GM19397 (cell line): ENCODE results near the gene ACAP1.
A peak's percentile ranks its signal among the peaks of the same experiment; 100 is the strongest.

Experiments
- ATAC-seq: cut with Tn5 transposase; IDR thresholded peaks from one replicate; pipeline ENCODE4 v1.9.1; 2021; ENCODE audit warnings: mild to moderate bottlenecking, moderate library complexity; ENCODE audit not compliant: unreplicated experiment

ACAP1 gene

GRCh38 chr17:7336240-7337175 lies at the start of gene ACAP1:
Gene ACAP1 (plus strand): TSS chr17:7336529. CDS start chr17:7336735, 206 bp downstream.
- peak; percentile 67 for ATAC-seq

GRCh38 chr17:7289256-7290032 lies 46.9 kb upstream of the ACAP1 start:
- ATAC-seq = no peak

DNA sequence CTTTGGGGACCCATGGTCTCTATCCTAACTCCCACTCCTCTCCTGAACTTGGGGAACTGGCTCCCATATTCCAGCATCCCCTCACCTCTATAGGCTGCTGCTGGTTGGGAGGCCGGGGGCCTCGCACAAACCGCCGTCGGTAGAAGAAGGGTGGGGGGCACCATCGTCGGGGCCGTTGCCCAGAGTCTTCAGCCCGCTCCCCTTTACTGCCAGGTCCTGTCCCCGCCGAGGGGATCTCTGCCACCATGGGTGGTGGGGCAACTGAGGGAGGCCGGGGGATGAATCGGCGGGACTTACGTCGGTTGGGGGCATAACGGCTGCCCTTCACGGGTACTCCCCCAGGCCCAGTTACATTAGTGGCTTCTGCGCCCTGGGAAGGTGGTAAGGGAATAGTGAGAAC lies 46.2 kb upstream of the ACAP1 start:
- no peak for ATAC-seq

DNA sequence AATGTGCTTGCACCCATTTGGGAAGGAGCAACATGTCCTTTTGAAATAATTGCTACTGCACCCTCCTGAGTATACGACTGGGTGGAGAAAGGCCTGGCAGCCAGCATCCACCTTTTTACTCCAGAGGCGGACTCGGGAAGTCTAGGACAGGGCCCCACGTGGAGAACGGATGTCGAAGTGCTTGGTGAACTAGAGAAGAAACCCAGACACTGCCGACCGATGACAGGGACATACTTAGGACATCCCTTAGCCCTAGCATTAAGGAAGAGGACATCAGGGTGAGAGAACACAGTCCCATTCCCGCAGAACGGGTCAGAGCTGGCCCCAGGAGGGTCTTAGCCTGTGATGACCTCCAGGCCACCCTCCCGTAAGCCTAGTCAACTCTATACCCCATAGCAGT lies 45.6 kb upstream of the ACAP1 start:
- ATAC-seq = no peak

DNA sequence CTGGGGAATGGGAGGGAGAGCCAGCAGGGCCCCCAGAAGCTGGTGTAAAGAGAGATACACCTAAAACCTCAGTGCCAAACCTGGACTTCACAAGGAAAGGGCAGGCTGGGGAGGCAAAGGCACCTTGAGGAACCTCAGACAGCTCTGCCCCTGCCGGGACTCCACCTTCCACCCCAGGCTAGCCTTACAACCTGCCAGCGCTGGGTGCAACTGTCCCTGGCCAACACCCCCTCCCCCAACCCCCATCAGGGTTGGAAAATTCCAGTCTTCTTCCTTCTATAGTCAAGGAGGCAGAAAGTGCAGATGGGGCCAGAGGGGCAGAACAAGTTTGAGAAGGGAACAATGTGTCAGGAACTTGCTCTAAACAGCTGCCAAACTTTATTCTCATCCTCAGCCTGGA lies 44.1 kb upstream of the ACAP1 start:
- no peak for ATAC-seq

DNA sequence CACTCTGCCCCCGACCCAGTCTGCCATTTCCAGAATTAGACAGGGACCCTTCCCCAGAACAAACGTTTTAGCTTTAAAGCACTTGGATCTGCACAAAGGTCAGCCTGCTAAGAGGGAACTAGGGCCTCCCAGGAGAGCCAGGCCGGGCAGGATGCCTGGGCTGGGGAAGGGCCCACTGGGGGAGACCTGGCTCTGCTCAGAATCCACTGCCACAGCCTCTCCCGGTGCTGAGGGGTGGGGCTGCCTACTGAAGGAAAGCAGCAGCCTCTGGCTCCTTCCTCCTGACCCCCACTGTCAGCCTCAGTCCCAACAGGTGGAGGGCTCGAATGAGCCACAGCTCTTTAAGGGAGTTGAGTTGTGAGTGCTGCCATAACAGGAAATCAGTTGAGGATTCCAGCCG lies 43.6 kb upstream of the ACAP1 start:
- no peak for ATAC-seq

- no peak for ATAC-seq
These were observed 43.2 kb upstream of the ACAP1 start for GRCh38 chr17:7293159-7293558.

DNA sequence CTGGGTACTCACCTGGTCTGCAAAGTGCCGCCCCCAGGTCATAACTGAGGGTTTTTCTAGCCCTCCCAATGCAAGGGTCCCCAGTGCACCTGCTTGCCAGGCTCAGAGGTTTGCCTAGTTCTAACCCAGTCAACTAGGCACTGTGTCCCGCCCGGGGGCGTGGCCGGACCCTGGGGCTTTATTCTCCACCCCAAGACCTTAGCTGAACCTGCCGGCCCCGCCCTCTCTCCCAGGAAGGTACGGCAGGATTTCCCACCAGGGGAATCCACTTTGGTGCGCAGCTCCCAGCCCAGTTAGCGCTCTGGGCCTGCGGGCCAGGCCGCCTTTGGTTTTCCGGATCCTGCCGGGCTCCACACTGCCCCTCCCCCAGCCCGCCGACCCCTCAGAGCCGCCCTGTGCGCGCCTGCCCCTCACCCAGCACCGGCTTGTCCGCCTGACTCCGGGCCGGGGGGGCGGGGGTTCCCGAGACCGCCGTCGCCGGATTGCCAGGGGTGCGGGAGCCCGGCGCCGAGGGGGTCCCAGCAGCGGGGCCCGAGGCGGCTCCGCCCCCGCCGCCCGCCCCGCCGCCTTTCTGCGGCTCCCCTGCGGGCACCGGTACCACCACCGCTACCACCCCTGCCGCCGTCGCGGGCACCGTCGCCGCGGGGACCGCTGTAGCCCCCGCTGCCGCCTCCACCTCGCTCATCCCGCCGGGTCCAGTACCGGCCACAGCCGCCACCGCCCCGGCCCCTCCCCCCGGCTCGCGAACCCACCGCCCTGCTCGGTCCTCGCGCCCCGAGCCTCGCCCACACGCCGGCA lies 42.3 kb upstream of the ACAP1 start:
- no peak for ATAC-seq

GRCh38 chr17:7294614-7295153 lies 41.6 kb upstream of the ACAP1 start, which contains the start of gene YBX2:
Gene YBX2 (minus strand): TSS chr17:7294639. CDS start chr17:7294500, 139 bp downstream.
- ATAC-seq = no peak

- ATAC-seq = no peak
These were observed 40.8 kb upstream of the ACAP1 start for GRCh38 chr17:7295230-7296180.

DNA sequence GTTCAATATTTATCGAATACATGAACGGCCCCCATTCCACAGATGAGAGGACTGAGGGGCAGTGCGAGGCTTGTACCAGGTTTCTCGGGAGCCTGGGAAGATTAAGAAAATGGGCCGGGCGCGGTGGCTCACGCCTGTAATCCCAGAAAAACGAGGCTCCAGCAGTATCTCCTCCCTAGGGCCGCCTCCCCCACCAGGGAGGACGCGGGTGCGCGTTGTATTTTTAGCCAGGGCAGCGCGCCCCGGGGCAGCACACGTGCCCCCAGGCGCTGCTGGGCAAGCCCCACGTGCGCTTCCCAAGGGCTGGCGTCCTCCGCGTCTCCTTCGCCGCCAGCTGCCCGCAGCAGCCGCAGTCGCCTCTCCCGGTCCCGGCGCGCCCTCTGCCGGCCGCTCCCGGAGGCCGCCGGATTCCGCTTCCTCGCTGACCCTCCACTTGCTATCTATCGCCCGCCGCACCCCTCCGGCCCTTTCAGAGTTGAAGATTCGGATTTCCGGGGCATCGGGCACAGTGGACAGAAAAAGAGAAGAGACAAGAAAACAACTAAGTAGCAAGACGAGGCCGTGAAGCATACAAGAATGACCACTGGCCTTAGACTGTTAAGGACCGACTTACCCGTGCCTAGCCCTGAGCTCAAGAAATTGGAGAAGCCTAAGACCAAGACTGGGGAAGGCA lies 40.0 kb upstream of the ACAP1 start:
- ATAC-seq = no peak

- ATAC-seq = no peak
These were observed 32.1 kb upstream of the ACAP1 start for GRCh38 chr17:7304179-7304578.

GRCh38 chr17:7306911-7307685 lies 29.2 kb upstream of the ACAP1 start, which contains the start of gene EIF5A:
Gene EIF5A (plus strand): TSS chr17:7307628. CDS start chr17:7309636, 2,008 bp downstream.
- peak; percentile 73 for ATAC-seq

- ATAC-seq = peak; percentile 10
These were observed 28.4 kb upstream of the ACAP1 start for GRCh38 chr17:7307686-7308624.

DNA sequence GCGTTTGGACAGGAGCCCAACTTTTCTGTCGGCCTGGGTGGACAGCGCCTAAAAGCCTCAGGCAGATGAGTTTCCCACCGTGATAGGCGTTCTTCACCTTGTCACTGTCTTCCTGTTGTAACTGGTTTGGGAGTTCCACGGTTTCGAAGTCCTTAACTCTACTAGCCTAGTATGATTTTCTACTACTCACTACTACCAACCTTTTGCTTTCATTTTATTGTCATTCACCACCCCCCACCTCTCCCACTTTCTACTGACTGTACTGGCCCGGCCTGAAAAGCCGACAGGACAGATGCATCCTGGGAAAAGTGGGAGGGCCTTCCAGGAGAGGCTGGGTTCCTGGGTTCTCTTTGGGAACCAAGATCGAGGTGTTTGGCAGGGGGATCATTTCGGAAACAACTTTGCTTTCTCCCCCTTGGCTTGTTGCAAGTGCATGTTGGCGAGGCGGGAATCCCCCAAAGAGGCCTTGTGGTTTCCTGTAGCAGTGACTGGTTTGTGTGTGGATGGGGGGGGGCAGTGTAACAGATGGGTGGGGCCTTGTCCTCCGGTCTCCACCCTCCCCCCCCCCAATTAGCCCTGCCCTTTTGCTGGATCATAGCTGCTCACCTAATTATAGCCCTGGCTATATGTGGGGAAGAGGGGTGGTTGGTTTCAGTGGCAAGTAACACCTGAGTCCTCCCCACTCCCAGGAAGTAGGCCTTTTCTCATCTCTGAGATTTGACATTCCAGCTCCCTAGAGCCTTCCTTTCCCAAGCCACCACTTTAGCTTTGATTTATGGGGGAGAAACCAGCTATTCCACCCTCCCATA lies 27.5 kb upstream of the ACAP1 start:
- no peak for ATAC-seq

DNA sequence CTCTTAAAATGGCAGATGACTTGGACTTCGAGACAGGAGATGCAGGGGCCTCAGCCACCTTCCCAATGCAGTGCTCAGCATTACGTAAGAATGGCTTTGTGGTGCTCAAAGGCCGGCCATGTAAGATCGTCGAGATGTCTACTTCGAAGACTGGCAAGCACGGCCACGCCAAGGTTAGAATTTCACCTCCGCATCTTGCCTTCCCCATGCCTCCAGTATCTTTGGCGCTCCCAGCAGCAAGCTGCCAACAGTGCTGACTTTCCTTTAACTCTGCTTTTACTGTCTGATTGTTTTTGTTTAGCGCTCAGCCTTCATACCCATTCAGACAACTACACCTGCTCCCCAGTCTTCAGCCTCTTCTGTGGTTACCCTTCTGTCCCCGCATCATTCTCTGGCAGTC lies 26.7 kb upstream of the ACAP1 start:
- ATAC-seq = no peak
